Osteoblast (primary cell): ENCODE measurements around the gene SP2. TPM values are rescaled to one million over a fixed set of nuclear protein-coding genes. Genes with fewer than 3 reads are reported as not detected.

Source experiments
- DNase-seq: peaks from one replicate; pipeline ENCODE4 v3.0.0; 2011; ENCODE audit warnings: low spot score, mixed read lengths; ENCODE audit not compliant: insufficient read length; ENCODE audit errors: missing footprints
- H2AFZ ChIP-seq: 2 replicates; pipeline ENCODE4 v1.6.0; 2011; ENCODE audit warnings: mild to moderate bottlenecking, low read length
- H3K27ac ChIP-seq: 2 replicates; pipeline ENCODE4 v1.5.1; 2011; ENCODE audit warnings: mild to moderate bottlenecking, low read depth, low read length, moderate library complexity
- H3K27me3 ChIP-seq: 2 replicates; pipeline ENCODE4 v1.6.0; 2012; ENCODE audit warnings: mild to moderate bottlenecking, control low read depth, inconsistent platforms, low read length, moderate library complexity; ENCODE audit not compliant: insufficient read depth
- H3K36me3 ChIP-seq: 2 replicates; pipeline ENCODE4 v1.5.1; 2011; ENCODE audit warnings: mild to moderate bottlenecking, low read length, control low read depth, moderate library complexity; ENCODE audit not compliant: insufficient read depth
- H3K4me1 ChIP-seq: 2 replicates; pipeline ENCODE4 v1.5.1; 2011; ENCODE audit warnings: mild to moderate bottlenecking, low read length, control low read depth, moderate library complexity; ENCODE audit not compliant: insufficient read depth
- H3K4me2 ChIP-seq: 2 replicates; pipeline ENCODE4 v1.6.0; 2011; ENCODE audit warnings: mild to moderate bottlenecking, low read length; ENCODE audit not compliant: insufficient read depth
- H3K4me3 ChIP-seq: fragments of 200-600 bp; sonication (generic); 3 replicates; pipeline ENCODE4 v1.5.1; 2012; ENCODE audit warnings: mild to moderate bottlenecking, low read length, inconsistent platforms; ENCODE audit not compliant: insufficient read depth
- H3K79me2 ChIP-seq: 2 replicates; pipeline ENCODE4 v1.6.0; 2012; ENCODE audit warnings: mild to moderate bottlenecking, low read length, control low read depth, inconsistent platforms; ENCODE audit not compliant: insufficient read depth
- H3K9me3 ChIP-seq: 2 replicates; pipeline ENCODE4 v1.5.1; 2011; ENCODE audit warnings: low read depth, low read length, control low read depth
- H4K20me1 ChIP-seq: 2 replicates; pipeline ENCODE4 v1.6.0; 2012; ENCODE audit warnings: mild to moderate bottlenecking, low read length, control low read depth; ENCODE audit not compliant: insufficient read depth
- CTCF ChIP-seq: IDR thresholded peaks from 2 replicates; pipeline ENCODE4 v1.5.1; 2011; ENCODE audit warnings: mild to moderate bottlenecking, low read depth, low read length, moderate library complexity; ENCODE audit errors: extremely low read depth
- total RNA-seq: library from RNA; depleted of rRNA; stranded (reverse); fragments of >200 nt; gene quantifications from 2 replicates; pipeline ENCODE4 v1.2.3, GENCODE V29; 2012

The SP2 gene
- total RNA-seq, 1 donor = 2.5 TPM

GRCh38 chr17:47873200-47874090 is 22.6 kb upstream of the SP2 start:
- H3K27me3 ChIP-seq = peaks cover 26% of the 10 kb centered on the region
- H3K36me3 ChIP-seq = no peaks in the 10 kb centered on the region
- no peak overlapping the region for H2AFZ ChIP-seq
- no peaks in the 10 kb centered on the region for H3K9me3 ChIP-seq
- H4K20me1 ChIP-seq = no peaks in the 10 kb centered on the region
- H3K4me3 ChIP-seq = no peak overlapping the region
- H3K4me2 ChIP-seq = peak overlapping the region; percentile 79
- no peak overlapping the region for H3K27ac ChIP-seq
- TF ChIP-seq CTCF = no peak
- H3K79me2 ChIP-seq = no peaks in the 10 kb centered on the region
- DNase-seq = peak; percentile 45
- peaks cover 23% of the 10 kb centered on the region for H3K4me1 ChIP-seq

- no peaks in the 10 kb centered on the region for H3K9me3 ChIP-seq
- H3K4me1 ChIP-seq = peaks cover 34% of the 10 kb centered on the region
- H4K20me1 ChIP-seq = no peaks in the 10 kb centered on the region
- H3K4me3 ChIP-seq = no peak overlapping the region
- H3K4me2 ChIP-seq = no peak overlapping the region
- no peak overlapping the region for H3K27ac ChIP-seq
- TF ChIP-seq CTCF = no peak
- H2AFZ ChIP-seq = no peak overlapping the region
- DNase-seq = peak; percentile 52
- H3K27me3 ChIP-seq = peaks cover 19% of the 10 kb centered on the region
- H3K79me2 ChIP-seq = no peaks in the 10 kb centered on the region
- no peaks in the 10 kb centered on the region for H3K36me3 ChIP-seq
Observed at GRCh38 chr17:47875011-47875985, 20.7 kb upstream of the SP2 start.

- Histone ChIP-seq H4K20me1 (no peaks in the 10 kb centered on the region), H3K9me3 (no peaks in the 10 kb centered on the region), H3K79me2 (no peaks in the 10 kb centered on the region), H3K36me3 (no peaks in the 10 kb centered on the region), H3K27ac (no peak overlapping the region), H3K4me2 (no peak overlapping the region), H2AFZ (no peak overlapping the region), H3K27me3 (peaks cover 6% of the 10 kb centered on the region), H3K4me3 (no peak overlapping the region), H3K4me1 (peaks cover 42% of the 10 kb centered on the region)
- TF ChIP-seq CTCF = no peak
- no peak for DNase-seq
Observed at GRCh38 chr17:47877368-47878034, 18.5 kb upstream of the SP2 start.
